Measurements from ENCODE around the gene CEP85. TPM values are rescaled to one million over a fixed set of nuclear protein-coding genes. Genes with fewer than 3 reads are reported as not detected.

CEP85 gene
- total RNA-seq, 1 experiment from 2014 or later, result 51.8 TPM

DNA sequence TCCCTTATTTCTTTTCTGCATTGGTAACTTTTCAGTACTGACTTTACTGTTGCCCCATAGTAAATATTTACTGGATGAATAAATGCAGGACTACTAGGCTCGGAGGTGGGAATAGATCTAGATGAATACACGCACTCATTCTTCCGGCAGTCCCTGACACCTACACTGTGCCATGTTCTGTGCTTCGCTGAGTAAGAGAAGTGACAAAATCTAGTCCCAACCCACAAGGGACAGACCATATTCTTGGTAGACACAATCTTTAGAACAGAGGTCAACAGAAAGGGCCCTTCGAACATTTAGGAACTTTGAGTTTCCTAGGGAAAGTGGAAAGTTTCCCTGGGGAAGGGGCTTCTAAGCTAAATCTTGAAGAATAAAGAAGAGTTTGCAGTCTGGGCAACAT is 80.5 kb downstream of the CEP85 start:
- ChIA-PET CTCF (interaction anchor here (0.6 kb wide), 1 partner anchor 18 kb away, joined by 4 read pairs; no protein-coding TSS in a partner anchor), POLR2A (no interaction called here)

DNA sequence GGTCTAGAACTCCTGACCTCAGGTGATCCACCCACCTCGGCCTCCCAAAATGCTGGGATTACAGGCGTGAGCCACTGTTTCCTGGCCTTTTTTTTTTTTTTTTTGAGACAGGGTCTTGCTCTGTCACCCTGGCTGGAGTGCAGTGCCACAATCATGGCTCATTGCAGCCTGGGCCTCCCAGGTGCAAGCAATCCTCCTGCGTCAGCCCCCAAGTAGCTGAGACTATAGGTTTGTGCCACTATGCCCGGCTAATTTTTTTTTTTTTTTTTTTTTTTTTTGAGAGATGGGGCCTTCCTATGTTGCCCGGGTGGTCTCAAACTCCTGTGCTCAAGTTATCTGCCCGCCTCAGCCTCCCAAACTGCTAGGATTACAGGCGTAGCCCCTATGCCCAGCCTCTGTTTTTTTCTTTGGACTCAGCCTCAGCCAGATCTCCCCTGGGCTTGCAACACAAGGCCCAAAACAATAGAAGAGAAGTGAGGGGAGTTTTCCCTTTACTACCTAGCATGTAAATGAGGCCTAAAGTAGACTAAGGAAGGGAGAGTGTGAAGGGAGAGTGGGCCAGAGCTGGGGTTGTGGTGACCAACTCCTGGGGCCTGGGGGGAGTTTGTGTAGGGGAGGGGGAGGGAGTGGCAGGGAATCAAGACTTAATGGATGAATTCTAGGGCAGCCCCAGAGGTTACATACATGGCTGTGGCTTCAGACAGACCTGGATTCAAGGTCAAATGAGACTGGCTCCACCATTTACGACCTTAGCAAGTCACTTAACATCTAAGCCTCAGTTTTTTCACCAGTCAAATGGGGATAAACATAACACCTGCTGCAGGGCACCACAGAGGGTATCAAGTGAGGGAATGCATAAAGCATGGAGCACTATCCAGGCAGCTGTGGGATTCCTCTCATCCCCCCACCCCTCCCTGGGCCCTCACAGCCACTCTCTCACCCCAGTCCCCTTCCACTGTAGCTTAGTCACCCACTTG is 82.2 kb downstream of the CEP85 start:
- Histone ChIP-seq H3K27me3 (ENCODE audit: control insufficient read depth, insufficient read depth, low read length) (no peaks in the 10 kb centered on the region), H3K4me1 (ENCODE audit: control insufficient read depth, insufficient read depth, low read length) (no peaks in the 10 kb centered on the region), H3K9me3 (ENCODE audit: control insufficient read depth, insufficient read depth, low read depth, low read length) (no peaks in the 10 kb centered on the region), H3K4me3 (ENCODE audit: low read depth in 2 of 2, low read length in 2 of 2) (no peak overlapping the region), H3K27ac (ENCODE audit: low read length) (no peak overlapping the region), H3K36me3 (ENCODE audit: control insufficient read depth, insufficient read depth, low read length) (no peaks in the 10 kb centered on the region)
- intact Hi-C loops (cut with micrococcal nuclease; ENCODE audit: unreplicated experiment) (no loop called here), in situ Hi-C loops (cut with HindIII; ENCODE audit: low pct_unique_long_range_greater_than_20kb, low sequenced_read_pairs) (no loop called here)
- POLR2A ChIA-PET, result interaction anchor here (0.6 to 0.7 kb wide), 3 partner anchors 17 to 500 kb away, joined by 6 to 14 read pairs (median 11); no protein-coding TSS in a partner anchor
- no TSS peak for BruUV-seq (replicated peaks)
- TF ChIP-seq, protein P1, sequence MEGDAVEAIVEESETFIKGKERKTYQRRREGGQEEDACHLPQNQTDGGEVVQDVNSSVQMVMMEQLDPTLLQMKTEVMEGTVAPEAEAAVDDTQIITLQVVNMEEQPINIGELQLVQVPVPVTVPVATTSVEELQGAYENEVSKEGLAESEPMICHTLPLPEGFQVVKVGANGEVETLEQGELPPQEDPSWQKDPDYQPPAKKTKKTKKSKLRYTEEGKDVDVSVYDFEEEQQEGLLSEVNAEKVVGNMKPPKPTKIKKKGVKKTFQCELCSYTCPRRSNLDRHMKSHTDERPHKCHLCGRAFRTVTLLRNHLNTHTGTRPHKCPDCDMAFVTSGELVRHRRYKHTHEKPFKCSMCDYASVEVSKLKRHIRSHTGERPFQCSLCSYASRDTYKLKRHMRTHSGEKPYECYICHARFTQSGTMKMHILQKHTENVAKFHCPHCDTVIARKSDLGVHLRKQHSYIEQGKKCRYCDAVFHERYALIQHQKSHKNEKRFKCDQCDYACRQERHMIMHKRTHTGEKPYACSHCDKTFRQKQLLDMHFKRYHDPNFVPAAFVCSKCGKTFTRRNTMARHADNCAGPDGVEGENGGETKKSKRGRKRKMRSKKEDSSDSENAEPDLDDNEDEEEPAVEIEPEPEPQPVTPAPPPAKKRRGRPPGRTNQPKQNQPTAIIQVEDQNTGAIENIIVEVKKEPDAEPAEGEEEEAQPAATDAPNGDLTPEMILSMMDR (IDR thresholded peaks at IDR 0.05), result no peak
- TF ChIP-seq SIN3A (IDR thresholded peaks at IDR 0.05; ENCODE audit: borderline replicate concordance, insufficient read depth, low read depth, low read length), result no peak
- TF ChIP-seq TCF7L2 (IDR thresholded peaks at IDR 0.05; ENCODE audit: low read depth, low read length), result no peak
- TF ChIP-seq POLR2AphosphoS5 (IDR thresholded peaks at IDR 0.05; ENCODE audit: low read depth, low read length), result no peak
- TF ChIP-seq, protein P2, sequence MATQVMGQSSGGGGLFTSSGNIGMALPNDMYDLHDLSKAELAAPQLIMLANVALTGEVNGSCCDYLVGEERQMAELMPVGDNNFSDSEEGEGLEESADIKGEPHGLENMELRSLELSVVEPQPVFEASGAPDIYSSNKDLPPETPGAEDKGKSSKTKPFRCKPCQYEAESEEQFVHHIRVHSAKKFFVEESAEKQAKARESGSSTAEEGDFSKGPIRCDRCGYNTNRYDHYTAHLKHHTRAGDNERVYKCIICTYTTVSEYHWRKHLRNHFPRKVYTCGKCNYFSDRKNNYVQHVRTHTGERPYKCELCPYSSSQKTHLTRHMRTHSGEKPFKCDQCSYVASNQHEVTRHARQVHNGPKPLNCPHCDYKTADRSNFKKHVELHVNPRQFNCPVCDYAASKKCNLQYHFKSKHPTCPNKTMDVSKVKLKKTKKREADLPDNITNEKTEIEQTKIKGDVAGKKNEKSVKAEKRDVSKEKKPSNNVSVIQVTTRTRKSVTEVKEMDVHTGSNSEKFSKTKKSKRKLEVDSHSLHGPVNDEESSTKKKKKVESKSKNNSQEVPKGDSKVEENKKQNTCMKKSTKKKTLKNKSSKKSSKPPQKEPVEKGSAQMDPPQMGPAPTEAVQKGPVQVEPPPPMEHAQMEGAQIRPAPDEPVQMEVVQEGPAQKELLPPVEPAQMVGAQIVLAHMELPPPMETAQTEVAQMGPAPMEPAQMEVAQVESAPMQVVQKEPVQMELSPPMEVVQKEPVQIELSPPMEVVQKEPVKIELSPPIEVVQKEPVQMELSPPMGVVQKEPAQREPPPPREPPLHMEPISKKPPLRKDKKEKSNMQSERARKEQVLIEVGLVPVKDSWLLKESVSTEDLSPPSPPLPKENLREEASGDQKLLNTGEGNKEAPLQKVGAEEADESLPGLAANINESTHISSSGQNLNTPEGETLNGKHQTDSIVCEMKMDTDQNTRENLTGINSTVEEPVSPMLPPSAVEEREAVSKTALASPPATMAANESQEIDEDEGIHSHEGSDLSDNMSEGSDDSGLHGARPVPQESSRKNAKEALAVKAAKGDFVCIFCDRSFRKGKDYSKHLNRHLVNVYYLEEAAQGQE (IDR thresholded peaks at IDR 0.05; ENCODE audit: insufficient read depth in 1 of 2, low read depth in 2 of 2, low read length in 1 of 2), result no peak
- DNase-seq (ENCODE audit: low read depth, low spot score) (no peak), ATAC-seq (no peak)
- CTCF ChIA-PET, result no interaction called here

More for the DNA sequence above, 80.5 kb downstream of the CEP85 start:
- Histone ChIP-seq H3K4me1 (ENCODE audit: control insufficient read depth, insufficient read depth, low read length) (no peaks in the 10 kb centered on the region), H3K9me3 (ENCODE audit: control insufficient read depth, insufficient read depth, low read depth, low read length) (no peaks in the 10 kb centered on the region), H3K36me3 (ENCODE audit: control insufficient read depth, insufficient read depth, low read length) (no peaks in the 10 kb centered on the region), H3K4me3 (ENCODE audit: low read depth in 2 of 2, low read length in 2 of 2) (no peak overlapping the region), H3K27me3 (ENCODE audit: control insufficient read depth, insufficient read depth, low read length) (no peaks in the 10 kb centered on the region), H3K27ac (ENCODE audit: low read length) (no peak overlapping the region)
- in situ Hi-C loops (cut with HindIII; ENCODE audit: low pct_unique_long_range_greater_than_20kb, low sequenced_read_pairs), result no loop called here
- no peak for DNase-seq (ENCODE audit: low read depth, low spot score)
- TF ChIP-seq POLR2AphosphoS5 (IDR thresholded peaks at IDR 0.05; ENCODE audit: low read depth, low read length), result no peak
- TF ChIP-seq TCF7L2 (IDR thresholded peaks at IDR 0.05; ENCODE audit: low read depth, low read length), result no peak
- no peak for TF ChIP-seq SIN3A (IDR thresholded peaks at IDR 0.05; ENCODE audit: borderline replicate concordance, insufficient read depth, low read depth, low read length)
- TF ChIP-seq, protein P1 (IDR thresholded peaks at IDR 0.05), result no peak
- TF ChIP-seq, protein P2 (IDR thresholded peaks at IDR 0.05; ENCODE audit: insufficient read depth in 1 of 2, low read depth in 2 of 2, low read length in 1 of 2), result no peak
- intact Hi-C loops (cut with micrococcal nuclease; ENCODE audit: unreplicated experiment), result no loop called here
- BruUV-seq (replicated peaks), result no TSS peak
- no peak for ATAC-seq

All from Panc1 (cell line).